ENCODE measurements around the gene CACNA1A.
"Not testable (repeated sequence)": the region's sequence is repeated elsewhere in the genome, so short reads cannot be mapped to it uniquely, and the experiment has no call there.

Gene CACNA1A

DNA sequence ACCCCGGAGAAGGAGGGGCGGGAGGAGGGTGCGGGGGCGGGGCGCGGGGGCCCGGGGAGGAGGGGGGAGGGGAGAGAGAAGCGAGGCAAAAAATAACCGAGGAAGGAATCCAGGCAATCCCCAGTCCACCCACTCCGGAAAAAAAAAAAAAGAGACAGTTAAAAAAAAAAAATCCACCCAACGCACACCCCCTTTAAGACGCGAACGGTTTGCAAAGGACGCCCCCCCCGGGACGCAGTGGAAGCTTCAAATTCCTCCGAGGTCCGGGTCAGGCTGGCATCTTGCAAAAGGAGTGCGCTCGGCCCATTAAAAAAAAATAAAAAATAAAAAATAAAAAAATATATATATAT lies at the start of gene CACNA1A:
TSS of gene CACNA1A (minus strand) at position 9 of the 350 bp plus-strand sequence. CDS start 255 bp downstream, outside the sequence.
- no peak for DNase-seq

GRCh38 chr19:13554506-13555240 lies 48.4 kb upstream of the CACNA1A start:
- DNase-seq, result no peak

DNA sequence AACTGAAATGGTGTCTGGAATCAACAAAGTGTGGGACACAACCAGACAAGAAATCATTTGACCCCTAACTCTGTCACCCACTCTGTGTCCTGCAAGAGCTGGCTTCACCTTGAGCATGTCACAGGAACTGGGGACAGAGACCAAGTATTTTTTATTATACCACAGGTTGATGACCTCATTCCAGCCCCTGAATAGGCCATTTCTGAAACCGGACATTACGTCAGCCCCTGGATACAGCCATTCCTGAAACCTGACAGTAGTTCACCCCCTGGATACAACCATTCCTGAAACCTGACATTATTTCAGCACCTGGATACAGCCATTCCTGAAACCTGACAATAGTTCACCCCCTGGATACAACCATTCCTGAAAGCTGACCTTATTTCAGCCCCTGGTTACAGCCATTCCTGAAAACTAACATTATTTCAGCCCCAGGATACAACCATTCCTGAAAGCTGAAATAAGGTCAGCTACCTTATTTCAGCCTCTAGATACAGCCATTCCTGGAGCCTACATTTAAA lies 47.7 kb upstream of the CACNA1A start:
- DNase-seq, result no peak

GRCh38 chr19:13548131-13548530 lies 41.9 kb upstream of the CACNA1A start:
- DNase-seq, result no peak

DNA sequence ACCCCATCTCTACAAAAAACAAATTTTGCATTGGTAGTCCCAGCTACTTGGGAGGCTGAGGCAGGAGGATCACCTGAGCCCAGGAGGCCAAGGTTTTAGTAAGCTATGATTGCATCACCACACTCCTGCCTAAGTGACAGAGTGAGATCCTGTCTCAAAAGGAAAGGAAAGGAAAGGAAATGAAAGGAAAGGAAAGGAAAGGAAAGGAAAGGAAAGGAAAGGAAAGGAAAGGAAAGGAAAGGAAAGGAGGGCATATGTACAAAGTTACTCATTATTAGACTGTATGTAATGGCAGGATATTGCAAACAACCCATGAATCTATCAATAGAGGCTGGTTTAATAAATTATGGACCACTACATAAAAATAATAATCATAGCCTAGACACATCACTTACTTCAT lies 40.8 kb upstream of the CACNA1A start:
- no peak for DNase-seq

- DNase-seq, result no peak
These were observed 38.1 kb upstream of the CACNA1A start for GRCh38 chr19:13544423-13544822.

GRCh38 chr19:13541554-13541953 lies 35.3 kb upstream of the CACNA1A start:
- no peak for DNase-seq

DNA sequence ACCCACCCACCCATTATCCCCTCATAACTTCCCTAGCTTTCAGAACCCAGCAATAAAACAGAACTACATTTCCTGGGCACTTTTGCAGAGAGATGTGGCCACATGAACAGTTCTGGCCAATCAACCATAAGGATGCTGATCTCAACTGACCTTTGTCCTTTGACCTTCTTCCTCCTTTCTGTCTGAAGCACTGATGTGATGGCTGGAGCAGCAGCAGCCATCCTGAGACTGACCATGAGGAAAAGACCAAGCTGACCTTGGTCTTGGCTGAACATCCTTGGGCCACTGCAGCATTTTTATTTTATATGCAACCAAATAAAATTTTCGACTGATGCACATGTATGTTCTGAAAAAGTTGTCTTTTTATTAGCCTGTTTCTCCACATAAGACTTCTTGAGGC lies 33.1 kb upstream of the CACNA1A start:
- DNase-seq, result no peak

- no peak for DNase-seq
These were observed 32.4 kb upstream of the CACNA1A start for GRCh38 chr19:13538601-13539253.

DNA sequence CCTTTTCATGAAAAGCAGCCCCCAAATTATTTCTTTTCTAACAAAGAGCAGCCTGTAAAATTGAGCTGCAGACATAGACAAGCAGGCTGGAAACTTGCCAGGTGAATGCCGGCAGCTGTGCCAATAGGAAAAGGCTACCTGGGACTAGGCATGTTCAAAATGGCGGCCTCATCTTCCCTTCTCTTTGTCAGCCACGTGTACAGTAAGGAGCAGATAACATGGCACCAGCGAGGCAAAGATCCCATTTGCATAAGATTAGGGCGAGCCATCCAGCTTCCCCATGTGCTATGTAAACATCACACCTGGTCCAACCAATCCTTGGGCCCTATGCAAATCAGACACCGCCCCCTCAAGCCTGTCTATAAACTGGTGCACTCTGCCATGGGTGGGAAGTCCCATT lies 31.2 kb upstream of the CACNA1A start:
- DNase-seq, result no peak

DNA sequence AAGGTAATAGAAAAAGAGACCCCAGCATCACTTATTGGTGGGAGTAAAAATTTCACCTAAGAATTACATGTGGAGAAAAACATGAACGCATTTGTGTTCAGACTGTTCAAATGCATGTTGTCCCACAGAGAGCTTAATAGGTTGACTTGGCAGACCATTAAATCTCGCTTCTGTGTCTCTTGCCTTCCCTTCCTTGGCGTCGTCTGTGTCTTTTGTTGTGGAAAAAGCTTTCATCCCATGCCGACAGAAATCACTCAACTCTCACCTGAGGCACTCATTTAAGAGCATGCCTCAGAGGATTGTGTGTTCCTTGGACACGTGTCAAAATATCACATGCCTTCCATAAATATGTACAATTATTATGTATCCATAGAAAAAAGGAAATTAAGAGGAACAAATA lies 24.4 kb upstream of the CACNA1A start:
- DNase-seq, result no peak

DNA sequence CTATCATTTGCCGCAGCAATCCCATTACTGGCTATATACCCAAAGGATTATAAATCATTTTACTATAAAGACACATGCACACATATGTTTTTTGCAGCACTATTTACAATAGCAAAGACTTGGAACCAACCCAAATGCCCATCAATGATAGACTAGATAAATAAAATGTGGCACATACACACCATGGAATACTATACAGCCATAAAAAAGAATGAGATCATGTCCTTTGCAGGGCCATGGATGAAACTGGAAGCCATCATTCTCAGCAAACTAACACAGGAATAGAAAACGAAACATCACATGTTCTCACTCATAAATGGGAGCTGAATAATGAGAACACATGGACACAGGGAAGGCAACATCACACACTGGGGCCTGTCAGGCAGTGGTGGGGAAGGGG lies 23.4 kb upstream of the CACNA1A start:
- DNase-seq, result not testable (repeated sequence)

DNA sequence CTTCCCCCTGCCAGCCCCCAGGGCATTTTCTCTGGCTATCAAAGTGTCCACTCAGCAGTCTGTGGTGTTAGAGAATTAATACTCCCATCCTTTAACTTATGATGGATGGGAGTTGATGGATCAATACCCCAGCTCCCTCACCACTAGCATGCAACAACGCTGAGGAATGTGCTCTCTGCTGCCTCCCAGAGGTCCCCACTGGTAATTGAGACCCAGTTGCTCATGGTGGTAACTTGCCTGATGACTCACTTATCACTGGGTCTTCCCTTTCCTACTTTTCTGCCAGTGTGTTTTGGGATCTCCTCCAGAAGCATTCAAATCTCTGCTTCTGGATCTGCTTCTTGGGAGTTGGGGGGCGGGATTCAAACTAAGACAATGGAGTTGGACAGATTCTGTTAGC lies 20.3 kb upstream of the CACNA1A start:
- no peak for DNase-seq

GRCh38 chr19:13521066-13521465 lies 14.8 kb upstream of the CACNA1A start:
- DNase-seq, result no peak

DNA sequence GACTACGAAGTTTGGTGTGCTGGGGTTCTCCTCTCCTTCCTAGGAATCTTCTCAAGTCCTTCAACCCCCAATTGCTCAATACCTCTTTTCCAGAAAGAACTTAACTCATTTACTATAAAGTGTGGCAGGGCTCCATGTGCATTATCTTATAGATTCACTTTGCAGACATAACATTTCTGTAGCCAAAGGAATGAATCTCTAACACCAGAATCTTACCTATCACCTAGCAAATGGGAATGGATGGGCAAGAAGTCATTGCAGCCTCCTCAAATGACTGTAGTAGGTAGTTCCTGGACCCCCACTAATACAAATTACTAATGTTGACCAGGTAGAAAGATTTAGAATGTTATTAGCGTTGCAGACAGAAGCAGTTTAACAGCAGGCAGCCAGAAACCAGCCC lies 5.7 kb upstream of the CACNA1A start:
- DNase-seq, result no peak

- DNase-seq, result no peak
These were observed 853 bp upstream of the CACNA1A start for GRCh38 chr19:13507053-13507611.

DNA sequence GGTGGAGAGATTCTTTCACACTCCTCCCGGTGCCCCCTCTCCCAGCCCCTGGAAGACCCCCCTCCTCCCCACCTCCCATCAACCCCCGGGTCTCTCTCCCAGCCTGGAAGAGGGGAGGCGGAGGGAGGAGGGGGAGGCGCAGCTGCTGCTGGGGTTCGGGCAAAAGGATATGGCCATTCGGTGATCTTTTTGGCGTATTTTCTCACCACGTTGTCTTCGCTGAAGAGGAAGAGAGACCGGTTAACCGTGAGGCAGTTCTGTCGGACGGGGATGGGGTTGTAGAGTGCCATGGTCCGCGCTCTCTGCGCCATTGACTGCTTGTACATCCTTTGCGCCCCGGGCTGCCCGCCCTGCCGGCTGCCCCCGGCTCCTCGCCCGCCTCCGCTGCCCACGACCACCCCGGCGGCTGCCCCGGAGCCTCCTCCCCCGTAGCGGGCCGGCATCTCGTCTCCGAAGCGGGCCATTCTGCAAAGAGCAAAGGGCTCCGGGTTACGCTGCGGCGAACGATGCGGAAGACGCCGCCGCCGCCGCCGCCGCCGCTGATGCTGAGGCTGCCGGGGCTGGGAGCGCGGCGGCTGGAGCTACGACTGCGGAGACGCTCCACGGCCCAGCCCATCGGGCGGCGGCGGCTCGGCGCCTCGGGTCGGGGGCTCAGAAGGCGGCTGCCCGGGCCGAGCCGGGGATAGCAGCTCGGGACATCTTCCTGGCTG lies 363 bp downstream of the CACNA1A start:
- DNase-seq, result no peak

DNA sequence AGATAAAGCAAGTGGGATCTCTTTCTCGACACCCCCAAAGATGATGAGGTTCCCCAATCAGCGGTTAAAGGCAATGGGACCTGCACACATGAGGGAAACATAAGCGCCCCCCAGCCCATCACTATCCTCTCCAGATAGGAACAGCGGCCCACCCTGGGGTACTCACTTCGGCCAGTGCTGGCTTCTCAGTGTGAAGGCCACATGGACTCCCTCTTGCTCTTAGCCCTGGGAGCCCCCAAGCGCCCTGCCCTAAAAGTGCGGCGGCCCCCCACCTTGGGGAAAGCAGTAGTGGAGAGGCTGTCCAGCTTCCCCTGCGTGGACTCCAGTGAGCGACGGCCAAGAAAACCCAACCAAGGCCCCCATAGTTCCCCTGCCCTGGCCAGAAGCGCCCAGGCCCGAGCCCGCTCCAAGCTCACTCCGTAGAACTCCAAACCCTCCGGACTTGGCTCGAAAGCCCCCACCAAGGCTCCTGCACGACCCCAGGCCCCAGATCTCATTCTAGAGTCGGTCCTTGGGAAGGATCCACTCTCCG lies 1.0 kb downstream of the CACNA1A start:
- no peak for DNase-seq

- no peak for DNase-seq
These were observed 2.6 kb downstream of the CACNA1A start for GRCh38 chr19:13503570-13504235.

DNA sequence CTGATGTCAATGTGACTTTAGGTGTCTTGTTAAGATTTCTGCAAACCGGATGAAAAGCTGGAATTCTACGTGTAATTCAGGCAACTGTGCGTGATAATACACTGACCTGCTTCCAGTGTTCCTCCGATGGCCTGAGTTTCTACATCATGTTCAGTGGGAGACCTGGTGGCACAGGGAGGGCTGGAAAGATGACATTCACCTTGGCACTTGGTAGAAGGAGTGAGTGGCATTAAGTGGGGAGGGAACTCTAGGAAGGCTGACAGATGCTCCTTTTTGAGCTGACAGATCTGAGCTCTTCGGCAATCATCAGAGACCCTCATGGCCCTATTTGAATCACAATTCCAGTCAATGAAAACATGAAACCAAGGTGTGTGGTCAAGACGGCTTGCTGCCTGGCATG lies 4.0 kb downstream of the CACNA1A start:
- DNase-seq, result no peak

DNA sequence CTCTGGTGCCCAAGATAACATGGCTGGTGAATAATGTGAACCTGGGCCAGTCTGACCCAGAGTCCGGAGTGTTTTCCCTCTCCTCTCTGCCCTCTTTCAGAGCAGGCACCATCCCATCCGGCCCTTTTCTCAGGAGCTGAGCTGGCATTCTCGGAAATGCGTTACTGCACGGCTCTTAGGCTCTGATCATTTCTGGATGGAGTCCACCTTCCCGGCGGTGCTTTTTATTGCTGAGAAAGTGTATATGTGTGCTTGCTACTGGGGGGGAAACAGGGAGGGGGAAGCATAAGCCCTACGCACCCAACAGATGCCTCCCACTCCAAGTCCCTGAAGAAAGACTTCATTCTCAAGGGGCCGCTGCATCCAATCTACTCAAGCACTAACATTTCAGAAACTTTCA lies 6.6 kb downstream of the CACNA1A start:
- DNase-seq, result no peak

GRCh38 chr19:13493516-13494310 lies 12.6 kb downstream of the CACNA1A start:
- DNase-seq, result no peak

All from stimulated activated naive CD4-positive, alpha-beta T cell treated with Interleukin-2 at 50 U/mL for 16 hours (primary cell).